IMR-90 (cell line): ENCODE measurements around the gene ACP1. TPM values are rescaled to one million over a fixed set of nuclear protein-coding genes. Genes with fewer than 3 reads are reported as not detected.

Experiments
- ATAC-seq: fragments of 200-7000 bp; cut with Tn5 transposase; 2 replicates; pipeline ENCODE4 v1.9.1; 2020; ENCODE audit warnings: low read depth, mild to moderate bottlenecking, moderate library complexity
- BruUV-seq: library from RNA; stranded (reverse); fragments of 400-500 nt; replicated peaks from 2 replicates; lab custom pipeline; 2021; lab: Mats Ljungman, UMichigan
- CTCF ChIA-PET: fragments of 300-600 bp; formaldehyde crosslinking; extraction: SDS; loops from one replicate; lab custom pipeline; 2021; ENCODE audit warnings: antibody characterized with exemption; lab: Yijun Ruan, JAX
- POLR2A ChIA-PET: fragments of 300-600 bp; sonication (Branson Sonifier 250); formaldehyde crosslinking; loops from one replicate; lab custom pipeline; 2022; ENCODE audit warnings: antibody characterized with exemption; ENCODE audit not compliant: unreplicated experiment; lab: Charles Lee
- DNase-seq: peaks from one replicate; pipeline ENCODE4 v3.0.0; 2013
- H2AFZ ChIP-seq: replicated peaks from 2 replicates; pipeline ENCODE3; 2013; ENCODE audit warnings: low read length, mild to moderate bottlenecking; ENCODE audit not compliant: poor library complexity
- H2AK5ac ChIP-seq: 2 replicates; pipeline ENCODE4 v1.6.1; 2013; ENCODE audit warnings: low read depth, low read length, inconsistent platforms
- H2AK9ac ChIP-seq: replicated peaks from 2 replicates; pipeline ENCODE3; 2013; ENCODE audit warnings: mild to moderate bottlenecking, low read depth, low read length, moderate library complexity; ENCODE audit not compliant: poor library complexity
- H2BK120ac ChIP-seq: 2 replicates; pipeline ENCODE4 v1.6.1; 2013; ENCODE audit warnings: low read depth, low read length, inconsistent platforms
- H2BK15ac ChIP-seq: 3 replicates; pipeline ENCODE4 v1.6.1; 2013; ENCODE audit warnings: low read depth, low read length, inconsistent platforms
- H2BK20ac ChIP-seq: 2 replicates; pipeline ENCODE4 v1.6.1; 2013; ENCODE audit warnings: low read depth, mild to moderate bottlenecking, inconsistent platforms, low read length, moderate library complexity
- H2BK5ac ChIP-seq: 2 replicates; pipeline ENCODE4 v1.6.1; 2013; ENCODE audit warnings: mild to moderate bottlenecking, low read depth, low read length, inconsistent platforms; ENCODE audit not compliant: poor library complexity, severe bottlenecking
- H3K14ac ChIP-seq: replicated peaks from 2 replicates; pipeline ENCODE4 v1.6.1; 2013; ENCODE audit warnings: low read depth, low read length, inconsistent platforms
- H3K18ac ChIP-seq: 2 replicates; pipeline ENCODE4 v1.6.1; 2013; ENCODE audit warnings: low read depth, low read length, control low read depth
- H3K23ac ChIP-seq: 2 replicates; pipeline ENCODE4 v1.6.1; 2013; ENCODE audit warnings: low read depth, low read length, inconsistent platforms
- H3K27ac ChIP-seq: 2 replicates; pipeline ENCODE4 v1.5.1; 2013; ENCODE audit warnings: mild to moderate bottlenecking, control low read depth, low read length; ENCODE audit not compliant: insufficient read depth
- H3K27me3 ChIP-seq: 2 replicates; pipeline ENCODE4 v1.6.1; 2013; ENCODE audit warnings: low read length; ENCODE audit not compliant: control insufficient read depth, insufficient read depth
- H3K36me3 ChIP-seq: 2 replicates; pipeline ENCODE4 v1.6.1; 2013; ENCODE audit warnings: low read length, mixed read lengths; ENCODE audit not compliant: control insufficient read depth, insufficient read depth
- H3K4ac ChIP-seq: 2 replicates; pipeline ENCODE4 v1.6.1; 2013; ENCODE audit warnings: low read depth, low read length, inconsistent platforms
- H3K4me1 ChIP-seq: 2 replicates; pipeline ENCODE4 v1.6.1; 2013; ENCODE audit warnings: low read length, mixed read lengths; ENCODE audit not compliant: control insufficient read depth, insufficient read depth
- H3K4me2 ChIP-seq: 2 replicates; pipeline ENCODE4 v1.6.1; 2013; ENCODE audit warnings: low read depth, mild to moderate bottlenecking, control low read depth, low read length, moderate library complexity
- H3K4me3 ChIP-seq: 2 replicates; pipeline ENCODE4 v1.5.1; 2013; ENCODE audit warnings: low read depth, mild to moderate bottlenecking, control low read depth, low read length, moderate library complexity; ENCODE audit not compliant: insufficient read depth
- H3K56ac ChIP-seq: 2 replicates; pipeline ENCODE4 v1.6.1; 2013; ENCODE audit warnings: low read length, inconsistent platforms; ENCODE audit not compliant: insufficient read depth; ENCODE audit errors: extremely low read depth
- H3K79me1 ChIP-seq, 2 experiments: 2 replicates each; pipeline ENCODE4 v1.6.1; 2013; ENCODE audit warnings: low read length in 2 of 2, inconsistent platforms in 1 of 2, low read depth in 1 of 2
- H3K9ac ChIP-seq: 2 replicates; pipeline ENCODE4 v1.6.1; 2013; ENCODE audit warnings: low read depth, low read length, control low read depth
- H3K9me1 ChIP-seq: 2 replicates; pipeline ENCODE4 v1.6.1; 2013; ENCODE audit warnings: low read length, inconsistent platforms; ENCODE audit not compliant: insufficient read depth
- H3K9me3 ChIP-seq: 2 replicates; pipeline ENCODE4 v1.6.1; 2013; ENCODE audit warnings: low read length; ENCODE audit not compliant: control insufficient read depth, insufficient read depth
- H4K20me1 ChIP-seq: 2 replicates; pipeline ENCODE4 v1.6.1; 2013; ENCODE audit warnings: low read length, inconsistent platforms; ENCODE audit not compliant: insufficient read depth
- H4K5ac ChIP-seq: 2 replicates; pipeline ENCODE4 v1.6.1; 2013; ENCODE audit warnings: mild to moderate bottlenecking, low read depth, low read length, control low read depth
- H4K8ac ChIP-seq, 2 experiments: 2 replicates each; pipeline ENCODE4 v1.6.1; 2013; ENCODE audit warnings: low read depth in 2 of 2, low read length in 2 of 2, control low read depth in 1 of 2, inconsistent platforms in 1 of 2
- H4K91ac ChIP-seq: 2 replicates; pipeline ENCODE4 v1.6.1; 2013; ENCODE audit warnings: low read depth, low read length, inconsistent platforms; ENCODE audit not compliant: insufficient read depth
- BHLHE40 ChIP-seq: fragments of 150-350 bp; IDR thresholded peaks from 2 replicates; pipeline ENCODE4 v1.6.1; 2016; ENCODE audit warnings: mild to moderate bottlenecking, low read depth, low read length
- CEBPB ChIP-seq: IDR thresholded peaks from 2 replicates; pipeline ENCODE4 v1.6.1; 2012; ENCODE audit warnings: low read depth, low read length, improper control_type of control experiment
- CHD1 ChIP-seq: IDR thresholded peaks from 2 replicates; pipeline ENCODE4 v1.6.1; 2012; ENCODE audit warnings: low read depth, low read length, improper control_type of control experiment
- ELK1 ChIP-seq: fragments of 150-350 bp; IDR thresholded peaks from 2 replicates; pipeline ENCODE4 v1.6.1; 2016; ENCODE audit warnings: low read depth, mild to moderate bottlenecking, low read length, moderate library complexity, borderline replicate concordance
- MAFK ChIP-seq: IDR thresholded peaks from 2 replicates; pipeline ENCODE4 v1.6.1; 2012; ENCODE audit warnings: low read depth, low read length, improper control_type of control experiment
- POLR2A ChIP-seq: IDR thresholded peaks from 2 replicates; pipeline ENCODE4 v1.6.1; 2012; ENCODE audit warnings: mild to moderate bottlenecking, low read depth, low read length
- RCOR1 ChIP-seq: IDR thresholded peaks from 2 replicates; pipeline ENCODE4 v1.6.1; 2012; ENCODE audit warnings: mild to moderate bottlenecking, low read length, improper control_type of control experiment; ENCODE audit not compliant: insufficient replicate concordance
- RFX5 ChIP-seq: IDR thresholded peaks from 2 replicates; pipeline ENCODE4 v1.8.0; 2012; ENCODE audit warnings: low read depth, mild to moderate bottlenecking, low read length, moderate library complexity
- SMC3 ChIP-seq: fragments of 150-350 bp; IDR thresholded peaks from 2 replicates; pipeline ENCODE4 v1.6.1; 2016; ENCODE audit warnings: low read depth, mild to moderate bottlenecking, antibody characterized with exemption, low read length, moderate library complexity
- USF2 ChIP-seq: fragments of 150-350 bp; IDR thresholded peaks from 2 replicates; pipeline ENCODE4 v1.6.1; 2017; ENCODE audit warnings: mild to moderate bottlenecking, antibody characterized with exemption, low read length, low read depth
- WGBS, 2 experiments: methylation state at CpG; one replicate each; pipeline versions ENCODE4 v1.1.5 to v1.1.7; 2013; ENCODE audit warnings: missing lambda C conversion rate in 2 of 2; ENCODE audit not compliant: insufficient read length in 1 of 2; ENCODE audit errors: extremely low coverage in 2 of 2; 5-methylcytosine and 5-hydroxymethylcytosine counted together
- dilution Hi-C: fragments of 300-500 bp; cut with HindIII; formaldehyde crosslinking; loops from one replicate; pipeline ENCODE4 v1.14.3; 2018; ENCODE audit warnings: low sequenced_read_pairs; ENCODE audit not compliant: unreplicated experiment
- in situ Hi-C: fragments of 300-500 bp; cut with MboI; formaldehyde crosslinking; loops from 3 replicates; pipeline ENCODE4 v1.14.3; 2019; ENCODE audit warnings: low sequenced_read_pairs, inconsistent platforms, mixed read lengths
- intact Hi-C: fragments of 100-400 bp; cut with micrococcal nuclease; formaldehyde crosslinking; loops from 2 replicates; pipeline ENCODE4 v1.10.0; 2022
- polyA plus RNA-seq, 3 experiments: library from polyadenylated mRNA; depleted of rRNA; stranded (reverse); fragments of >200 nt; gene quantifications; 2 replicates each; pipeline ENCODE4 v1.2.3, GENCODE V29; 2012; ENCODE audit warnings: low replicate concordance in 1 of 3
- total RNA-seq: library from RNA; depleted of rRNA; stranded (reverse); fragments of >200 nt; gene quantifications from 2 replicates; pipeline ENCODE4 v1.2.3, GENCODE V29; 2012

Gene ACP1
- total and polyA plus RNA-seq, 2 of the 4 experiments (the other 2 are of a cell fraction) = 85.7 to 104 TPM

- TF ChIP-seq SMC3 = no peak
These were observed 44.6 kb downstream of the ACP1 start (continued) for GRCh38 chr2:309148-309953.

DNA sequence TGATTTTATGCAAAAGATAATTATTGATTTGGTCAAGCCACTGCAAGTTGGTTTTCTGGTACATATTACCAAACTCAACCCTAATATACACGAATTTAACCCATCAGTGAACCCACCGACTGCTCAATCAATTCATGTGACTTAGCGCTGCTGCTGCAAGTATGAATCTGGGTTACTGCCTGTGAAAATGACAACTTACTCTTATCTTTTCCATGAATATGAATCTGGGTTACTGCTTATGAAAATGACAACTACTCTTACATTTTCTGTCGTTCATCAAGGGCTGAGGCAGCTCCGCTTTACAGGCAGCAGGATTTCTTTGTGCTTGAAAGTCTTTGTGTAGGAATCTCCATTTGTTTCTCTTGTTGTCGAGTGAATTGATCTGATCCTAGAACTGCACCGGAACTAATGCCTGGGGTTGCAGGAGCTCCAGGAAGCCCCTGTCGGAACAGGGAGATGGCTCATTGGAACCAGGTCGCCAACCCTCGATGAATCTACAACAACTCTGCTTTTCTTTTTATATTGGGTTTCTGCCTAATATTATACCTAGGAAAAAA, 45.3 kb downstream of the ACP1 start:
- no peak overlapping the region for H4K8ac ChIP-seq
- no peak overlapping the region for H3K4ac ChIP-seq
- intact Hi-C loops = no loop called here
- in situ Hi-C loops = no loop called here
- no peak overlapping the region for H3K4me2 ChIP-seq
- BruUV-seq = no TSS peak
- no peak overlapping the region for H2BK15ac ChIP-seq
- no peak overlapping the region for H3K14ac ChIP-seq
- no peak overlapping the region for H3K56ac ChIP-seq
- H3K9me1 ChIP-seq = no peaks in the 10 kb centered on the region
- no peak overlapping the region for H2AK9ac ChIP-seq
- no CpG with 5 or more reads among the region's 10 CpGs for WGBS, 2 experiments
- H2BK5ac ChIP-seq = no peak overlapping the region
- H2AFZ ChIP-seq = no peak overlapping the region
- H2AK5ac ChIP-seq = no peak overlapping the region
- no peak overlapping the region for H2BK20ac ChIP-seq
- POLR2A ChIA-PET = no interaction called here
- peaks cover 6% of the 10 kb centered on the region; the same call in 1 of the 2 replicates for H3K9me3 ChIP-seq
- no peak overlapping the region for H2BK120ac ChIP-seq
- H3K27me3 ChIP-seq = no peaks in the 10 kb centered on the region
- CTCF ChIA-PET = no interaction called here
- dilution Hi-C loops = no loop called here
- H4K20me1 ChIP-seq = no peaks in the 10 kb centered on the region
- H3K27ac ChIP-seq = no peak overlapping the region
- DNase-seq (no peak), ATAC-seq (no peak)
- no peak overlapping the region for H3K23ac ChIP-seq
- H4K91ac ChIP-seq = no peak overlapping the region
- no peak overlapping the region for H3K9ac ChIP-seq
- no peaks in the 10 kb centered on the region for H3K79me1 ChIP-seq
- H3K36me3 ChIP-seq = no peaks in the 10 kb centered on the region
- no peak for TF ChIP-seq USF2
- TF ChIP-seq RFX5 = no peak
- no peak for TF ChIP-seq CHD1
- TF ChIP-seq MAFK = no peak
- TF ChIP-seq RCOR1 = no peak
- no peak for TF ChIP-seq BHLHE40
- no peak for TF ChIP-seq ELK1
- TF ChIP-seq SMC3 = no peak
- TF ChIP-seq POLR2A = no peak
- no peak for TF ChIP-seq CEBPB
- H3K18ac ChIP-seq = no peak overlapping the region
- H3K4me3 ChIP-seq = no peak overlapping the region
- H3K4me1 ChIP-seq = no peaks in the 10 kb centered on the region
- no peak overlapping the region for H4K5ac ChIP-seq
